Thyroid gland (tissue), 4 donors: ENCODE data around the gene RAB38. TPM values are rescaled to one million over a fixed set of nuclear protein-coding genes. Genes with fewer than 3 reads are reported as not detected.
A peak's percentile ranks its signal among the peaks of the same experiment; 100 is the strongest.

ENCODE experiments used
- DNase-seq, 2 donors: peaks; one replicate each; pipeline ENCODE4 v3.0.0-alpha.2; 2019
- H3K27ac ChIP-seq, 3 donors: fragments of 200-600 bp; sonication (generic); 1 replicate in 2 of 3; 2 replicates in 1 of 3; pipeline ENCODE4 v1.5.1; 2016 to 2019; ENCODE audit warnings: mild to moderate bottlenecking in 1 of 3, moderate library complexity in 1 of 3
- H3K27me3 ChIP-seq: fragments of 200-600 bp; sonication (generic); one replicate; pipeline ENCODE4 v1.5.1; 2019
- H3K36me3 ChIP-seq, 2 donors: fragments of 200-600 bp; sonication (generic); one replicate each; pipeline ENCODE4 v1.5.1; 2016 to 2019
- H3K4me1 ChIP-seq, 2 donors: fragments of 200-600 bp; sonication (generic); one replicate each; pipeline ENCODE4 v1.5.1; 2017 to 2019
- H3K4me3 ChIP-seq, 3 donors: fragments of 200-600 bp; sonication (generic); replicated peaks in 1 of 3; 1 replicate in 2 of 3; 2 replicates in 1 of 3; pipeline ENCODE4 v1.5.1; 2016; ENCODE audit warnings: mild to moderate bottlenecking in 1 of 3
- H3K9me3 ChIP-seq: fragments of 200-600 bp; sonication (generic); one replicate; pipeline ENCODE4 v1.5.1; 2017
- CTCF ChIP-seq, 6 experiments: fragments of 200-600 bp in 3 of 6; fragments of 450-650 bp in 3 of 6; sonication (generic) in 3 of 6; IDR thresholded peaks; one replicate each; pipeline ENCODE4 v1.5.1; 2016 to 2019; ENCODE audit warnings: antibody characterized with exemption in 6 of 6, mild to moderate bottlenecking in 2 of 6, inconsistent platforms in 1 of 6, moderate library complexity in 1 of 6
- POLR2A ChIP-seq, 2 donors: fragments of 450-650 bp; IDR thresholded peaks; one replicate each; pipeline ENCODE4 v1.6.1; 2017; ENCODE audit warnings: antibody characterized with exemption in 2 of 2, mild to moderate bottlenecking in 2 of 2, moderate library complexity in 1 of 2
- WGBS, 2 donors: methylation state at CpG; one replicate each; pipeline ENCODE4 v1.1.5; 2017; 5-methylcytosine and 5-hydroxymethylcytosine counted together
- intact Hi-C: fragments of 100-400 bp; cut with DNase I; formaldehyde crosslinking; loops from one replicate; pipeline ENCODE4 v1.15.1; 2023
- total RNA-seq, 4 donors: library from RNA; depleted of rRNA; stranded (reverse); fragments of >200 nt; gene quantifications; one replicate each; pipeline ENCODE4 v1.2.3, GENCODE V29; 2016

Gene RAB38
- total RNA-seq, 4 donors from 2014 or later: 5.6 to 12.9 (median 9.0) TPM

DNA sequence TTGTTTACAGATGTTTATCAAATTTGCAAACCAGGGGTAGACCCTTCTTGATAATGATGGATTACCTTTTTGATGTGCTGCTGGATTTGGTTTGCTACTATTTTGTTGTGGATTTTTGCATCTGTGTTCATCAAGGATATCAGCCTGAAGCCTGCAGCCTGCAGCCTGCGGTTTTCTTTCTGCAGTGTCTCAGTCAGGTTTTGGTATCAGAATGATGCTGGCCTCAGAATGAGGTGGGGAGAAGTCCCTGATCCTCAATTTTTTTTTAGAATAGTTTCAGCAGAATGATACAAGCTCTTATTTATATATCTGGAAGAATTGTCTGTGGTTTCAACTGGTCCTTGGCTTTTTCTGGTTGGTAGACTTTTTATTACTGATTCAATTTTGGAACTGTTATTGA, 19.7 kb upstream of the RAB38 start:
- 48 to 55% methylated on average over 1 of the region's 1 CpG for WGBS, 2 donors
- no peak for DNase-seq
- Histone ChIP-seq H3K4me1 (no peaks in the 10 kb centered on the region), H3K27me3 (no peaks in the 10 kb centered on the region), H3K36me3 (no peaks in the 10 kb centered on the region), H3K4me3 (no peak overlapping the region), H3K27ac (no peak overlapping the region), H3K9me3 (no peaks in the 10 kb centered on the region)
- TF ChIP-seq POLR2A (IDR thresholded peaks at IDR 0.05): no peak
- no peak for TF ChIP-seq CTCF (IDR thresholded peaks at IDR 0.05)
- intact Hi-C loops: no loop called here

DNA sequence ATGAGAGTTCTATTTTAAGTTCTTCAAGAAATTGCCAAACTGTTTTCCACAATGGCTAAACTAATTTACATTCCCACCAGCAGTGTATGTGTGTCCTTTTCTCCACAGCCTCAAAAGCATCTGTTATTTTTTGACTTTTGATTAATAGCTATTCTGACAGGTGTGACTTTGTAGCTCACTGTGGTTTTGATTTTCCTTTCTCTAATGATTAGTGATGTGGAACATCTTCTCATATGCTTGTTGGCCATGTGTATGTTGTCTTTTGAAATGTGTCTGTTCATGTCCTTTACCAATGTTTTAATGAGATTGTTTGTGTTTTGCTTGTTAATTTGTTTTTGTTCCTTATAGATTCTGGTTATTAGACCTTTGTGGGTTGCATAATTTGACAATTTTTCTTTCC, 18.0 kb upstream of the RAB38 start:
- no peak for DNase-seq
- intact Hi-C loops: no loop called here

DNA sequence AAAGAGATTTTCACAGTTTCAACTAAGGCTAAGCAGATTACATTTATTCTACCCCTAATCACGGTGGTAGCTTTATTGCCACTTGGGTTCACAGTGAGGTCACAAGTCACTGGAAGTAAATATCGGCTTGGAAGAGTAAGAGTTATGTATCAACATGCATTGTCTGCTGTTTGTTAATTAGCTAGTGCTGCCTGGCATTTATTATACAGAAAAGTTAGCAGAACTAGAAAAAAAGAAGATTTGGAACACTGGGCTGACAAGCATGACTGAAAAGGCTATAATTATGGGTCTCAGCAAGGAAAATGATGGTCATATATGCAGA, 13.7 kb upstream of the RAB38 start:
- DNase-seq: no peak
- Histone ChIP-seq H3K9me3 (no peaks in the 10 kb centered on the region), H3K4me1 (no peaks in the 10 kb centered on the region), H3K27ac (no peak overlapping the region), H3K27me3 (no peaks in the 10 kb centered on the region), H3K4me3 (no peak overlapping the region), H3K36me3 (no peaks in the 10 kb centered on the region)
- TF ChIP-seq POLR2A (IDR thresholded peaks at IDR 0.05): no peak
- TF ChIP-seq CTCF (IDR thresholded peaks at IDR 0.05): no peak
- intact Hi-C loops: no loop called here
- 53 to 74% methylated on average over 2 of the region's 2 CpGs for WGBS, 2 donors

More for the DNA sequence above, 18.0 kb upstream of the RAB38 start:
- no peaks in the 10 kb centered on the region for H3K27me3 ChIP-seq
- no peak for TF ChIP-seq CTCF (IDR thresholded peaks at IDR 0.05)
- TF ChIP-seq POLR2A (IDR thresholded peaks at IDR 0.05): no peak
- no peaks in the 10 kb centered on the region for H3K9me3 ChIP-seq
- H3K4me3 ChIP-seq: no peak overlapping the region
- no peaks in the 10 kb centered on the region for H3K4me1 ChIP-seq
- H3K36me3 ChIP-seq: no peaks in the 10 kb centered on the region
- no peak overlapping the region for H3K27ac ChIP-seq

- 49 to 59% methylated on average over 3 of the region's 3 CpGs for WGBS, 2 donors
- TF ChIP-seq CTCF (IDR thresholded peaks at IDR 0.05): no peak
- no peak for TF ChIP-seq POLR2A (IDR thresholded peaks at IDR 0.05)
- Histone ChIP-seq H3K4me3 (no peak overlapping the region), H3K9me3 (no peaks in the 10 kb centered on the region), H3K27ac (no peak overlapping the region), H3K4me1 (no peaks in the 10 kb centered on the region), H3K36me3 (no peaks in the 10 kb centered on the region), H3K27me3 (no peaks in the 10 kb centered on the region)
- DNase-seq: no peak
- intact Hi-C loops: no loop called here
Measured at GRCh38 chr11:88188251-88188931, 13.1 kb upstream of the RAB38 start.

DNA sequence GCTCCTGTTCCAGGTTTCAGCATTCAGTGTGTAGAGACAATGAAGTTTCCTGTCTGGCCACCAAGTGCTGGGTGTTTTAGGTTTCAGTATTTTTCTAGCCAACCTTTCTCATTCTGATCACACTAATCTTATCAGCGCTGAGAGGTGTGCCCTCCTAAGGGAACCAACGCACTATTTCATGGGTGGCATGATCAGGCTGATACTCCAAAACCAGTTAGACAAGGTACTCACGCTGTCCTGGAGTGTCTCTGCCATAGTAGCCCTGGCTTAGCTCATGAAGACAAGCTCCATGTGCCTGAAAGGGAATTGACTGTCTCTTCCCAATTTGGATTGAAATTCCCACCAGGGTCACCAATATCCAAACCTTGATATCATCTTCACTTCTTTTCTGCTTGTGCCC, 8.0 kb upstream of the RAB38 start:
- Histone ChIP-seq H3K27ac (no peak overlapping the region), H3K27me3 (no peaks in the 10 kb centered on the region), H3K4me3 (no peak overlapping the region), H3K4me1 (no peaks in the 10 kb centered on the region), H3K36me3 (no peaks in the 10 kb centered on the region), H3K9me3 (no peaks in the 10 kb centered on the region)
- TF ChIP-seq CTCF (IDR thresholded peaks at IDR 0.05): no peak
- TF ChIP-seq POLR2A (IDR thresholded peaks at IDR 0.05): no peak
- 36 to 49% methylated on average over 3 of the region's 3 CpGs for WGBS, 2 donors
- intact Hi-C loops: no loop called here
- peak; percentile 54 to 57 for DNase-seq
